DMS 273 treated with DMSO at 0.1 percent for 48 hours (cell line): Measurements from ENCODE around the gene TBC1D9B.

ENCODE experiments used
- DNase-seq: peaks from one replicate; lab custom pipeline; 2025; lab: John Stamatoyannopoulos, UW

The TBC1D9B gene

DNA sequence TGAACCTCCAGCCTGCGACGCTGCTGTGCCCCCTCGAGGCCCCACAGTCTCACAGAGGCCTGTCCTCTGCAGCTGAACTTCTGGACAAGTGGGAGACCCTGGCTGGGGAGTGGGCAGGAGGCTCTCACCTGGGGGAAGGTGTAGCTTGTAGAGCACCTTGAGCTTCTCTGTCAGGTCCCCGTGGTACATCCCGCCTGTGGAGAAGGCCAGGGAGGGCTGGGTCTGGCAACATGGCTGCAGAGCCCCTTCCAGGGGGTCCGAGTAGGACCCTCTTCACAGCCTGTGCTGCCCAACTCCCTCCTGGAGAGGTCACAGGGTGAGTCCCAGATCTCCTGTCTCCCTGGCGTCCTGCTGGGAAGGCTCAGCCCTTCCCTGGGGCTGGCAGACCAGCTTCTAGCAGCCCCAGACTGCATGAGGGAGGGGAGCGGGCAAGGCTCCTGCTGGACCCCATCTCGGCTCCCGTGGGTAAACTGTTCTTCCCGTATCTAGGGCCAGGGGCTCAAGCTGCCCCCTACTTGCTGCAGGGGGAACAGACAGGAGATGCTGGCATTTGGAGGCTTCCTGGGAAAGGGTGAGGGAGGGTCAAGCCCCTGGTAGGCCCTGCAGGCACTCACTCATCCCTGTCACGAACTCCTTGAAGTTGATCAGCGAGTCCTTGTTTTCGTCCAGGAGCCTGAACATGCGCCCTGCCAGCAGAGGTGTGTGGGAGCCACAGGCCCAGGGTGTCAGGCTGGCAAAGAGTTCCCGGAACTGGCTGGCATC is 37.9 kb downstream of the TBC1D9B start:
- DNase-seq: no peak

DNA sequence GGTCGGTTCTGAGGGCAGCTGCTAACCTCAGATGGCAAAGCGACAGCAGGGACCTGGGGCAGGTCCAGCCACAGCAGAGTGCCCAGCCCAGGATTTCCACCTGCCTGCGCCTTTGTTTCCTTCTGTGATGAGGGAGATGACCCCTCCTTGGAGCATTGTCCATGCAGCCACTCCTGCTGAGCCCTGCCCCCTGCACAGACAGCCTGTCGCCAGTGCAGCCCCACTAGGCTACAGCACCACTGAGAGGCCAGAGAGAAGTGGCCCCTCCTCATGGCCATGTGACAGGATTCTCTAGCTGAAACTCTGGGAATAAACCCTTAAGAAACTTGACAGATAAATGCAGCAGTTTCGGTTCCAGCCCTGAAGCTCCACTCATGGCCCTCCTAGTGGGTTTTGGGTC is 38.6 kb downstream of the TBC1D9B start:
- no peak for DNase-seq

DNA sequence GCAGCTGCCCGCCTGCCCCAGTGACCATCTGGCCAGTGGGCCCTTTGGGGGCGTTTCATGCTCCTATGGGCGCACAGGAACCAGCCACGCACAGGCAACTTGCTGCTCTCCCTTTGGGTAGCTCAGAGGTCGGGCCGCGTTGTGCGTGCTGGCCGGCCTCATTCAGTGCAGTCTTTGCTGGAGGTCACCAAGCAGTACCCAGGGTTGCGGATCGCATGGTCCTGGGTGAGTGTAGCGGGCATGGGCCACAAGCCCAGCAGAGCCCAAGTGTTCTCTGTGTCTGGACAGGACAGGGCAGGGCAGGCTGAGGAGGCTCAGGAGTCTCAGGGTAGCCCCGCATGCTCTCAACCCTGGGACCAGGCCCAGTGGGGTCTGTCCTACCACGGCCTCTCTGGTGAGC is 39.2 kb downstream of the TBC1D9B start:
- no peak for DNase-seq

DNA sequence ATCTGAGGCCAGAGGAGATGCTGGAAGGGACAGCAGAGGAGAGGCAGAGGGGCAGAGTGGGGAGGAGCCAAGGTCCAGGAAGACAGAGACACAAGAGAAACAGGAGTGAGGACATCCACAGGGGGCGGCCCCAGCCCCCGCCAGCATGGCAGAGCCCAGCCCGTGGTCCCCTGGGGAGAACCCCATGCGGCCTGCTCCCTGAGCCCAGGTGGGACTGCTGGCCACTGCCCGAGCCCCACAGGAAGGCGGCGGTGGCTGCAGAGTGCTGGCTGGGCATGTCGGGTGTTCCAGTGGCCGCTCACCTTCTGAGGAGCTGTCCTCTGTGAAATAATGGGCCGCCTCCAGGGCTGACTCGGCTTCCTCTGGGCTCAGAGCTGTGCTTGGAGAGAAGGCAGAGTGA is 40.2 kb downstream of the TBC1D9B start:
- no peak for DNase-seq

DNA sequence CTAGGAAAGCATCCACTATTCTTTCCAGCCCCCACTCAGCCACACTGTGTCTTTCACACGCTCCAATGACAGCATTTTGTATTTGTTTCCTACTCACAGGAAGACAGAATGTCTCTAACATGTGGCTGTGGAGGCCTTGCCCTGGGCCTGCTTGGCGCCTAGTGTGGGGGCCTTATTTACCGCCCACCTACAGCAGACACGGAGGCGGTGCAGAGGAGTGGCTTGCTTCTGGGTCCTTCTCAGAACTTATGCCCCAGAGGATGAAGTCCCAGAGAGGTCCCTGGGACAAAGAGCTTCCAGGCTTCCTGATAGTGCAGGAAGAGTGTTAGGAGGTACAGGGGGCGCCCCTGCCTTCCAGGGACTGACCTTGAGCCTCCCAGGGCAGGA is 40.6 kb downstream of the TBC1D9B start:
- DNase-seq: no peak

DNA sequence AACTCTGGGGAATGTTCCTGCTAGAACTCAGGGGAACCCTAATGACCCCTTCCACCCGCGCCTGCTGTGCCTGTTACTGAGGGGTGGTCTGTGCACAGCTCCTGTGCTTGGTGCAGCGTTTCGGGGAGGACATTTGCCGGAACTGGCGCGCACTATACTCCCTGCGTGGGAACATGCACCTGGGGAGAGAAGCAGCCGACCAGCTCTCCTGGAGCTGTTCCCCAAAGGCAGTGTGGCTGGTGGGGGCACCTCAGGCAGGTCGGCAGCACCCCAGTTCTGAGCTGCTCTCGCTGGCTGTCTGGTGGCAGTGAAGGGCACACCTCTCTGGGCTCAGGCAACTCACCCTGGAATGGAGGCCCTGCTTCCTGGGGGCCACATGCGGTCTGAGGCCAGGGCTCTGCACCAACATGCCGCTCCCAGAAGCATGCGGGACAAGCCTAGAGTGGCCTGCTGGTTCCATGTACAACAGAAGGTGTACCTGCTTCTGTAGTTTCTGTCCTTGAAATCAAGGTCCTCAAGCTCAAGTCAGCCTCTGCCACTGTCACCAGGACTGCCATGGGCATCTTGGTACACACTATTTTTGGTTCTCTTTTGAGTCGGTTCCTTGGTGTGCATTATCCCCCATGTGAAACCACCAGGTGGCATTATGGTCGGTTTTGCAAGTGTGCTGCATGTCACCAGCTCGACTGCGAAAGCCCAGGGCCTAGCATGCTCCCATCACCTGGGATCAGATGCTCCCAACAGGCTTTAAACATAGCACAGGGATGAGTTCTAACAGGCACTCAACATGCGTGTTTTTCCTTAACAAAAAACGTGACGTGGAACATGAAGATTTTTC is 41.2 kb downstream of the TBC1D9B start:
- peak; percentile 7 for DNase-seq

DNA sequence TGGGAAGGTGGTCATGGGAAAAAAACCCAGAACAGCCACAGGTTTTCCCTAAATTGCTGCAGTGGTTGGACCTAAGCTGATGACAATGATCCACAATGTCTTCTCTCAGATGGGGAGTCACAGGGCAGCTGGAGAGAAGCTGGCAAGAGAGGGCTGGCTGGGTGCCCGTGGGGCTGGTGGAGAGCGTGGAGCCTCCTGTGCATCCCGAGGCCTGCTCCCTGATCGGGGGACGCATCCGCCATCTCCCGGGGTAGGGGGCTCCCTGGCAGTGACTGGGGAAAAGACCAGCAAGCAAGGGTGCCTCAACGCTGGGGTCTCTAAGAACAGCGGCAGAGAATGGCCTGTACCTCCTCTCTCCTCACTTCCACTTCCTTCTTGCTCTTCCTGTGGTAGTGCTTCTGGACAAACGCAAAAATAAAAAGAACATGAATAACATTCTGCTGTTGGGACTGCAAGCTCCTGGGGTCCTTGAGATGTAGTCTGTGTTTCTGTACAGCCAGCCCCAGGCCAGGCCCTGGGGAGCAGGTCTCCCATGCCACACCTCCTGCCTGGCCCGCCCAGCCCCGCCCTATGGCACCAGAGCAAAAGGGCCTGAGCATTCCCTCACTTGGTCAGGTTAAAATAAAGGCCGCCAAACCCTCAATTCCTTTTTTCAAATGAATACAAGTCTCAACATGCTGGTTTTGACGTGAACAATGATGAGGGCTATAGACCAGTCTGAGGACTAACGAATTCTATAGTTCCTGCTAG is 42.0 kb downstream of the TBC1D9B start:
- DNase-seq: no peak

DNA sequence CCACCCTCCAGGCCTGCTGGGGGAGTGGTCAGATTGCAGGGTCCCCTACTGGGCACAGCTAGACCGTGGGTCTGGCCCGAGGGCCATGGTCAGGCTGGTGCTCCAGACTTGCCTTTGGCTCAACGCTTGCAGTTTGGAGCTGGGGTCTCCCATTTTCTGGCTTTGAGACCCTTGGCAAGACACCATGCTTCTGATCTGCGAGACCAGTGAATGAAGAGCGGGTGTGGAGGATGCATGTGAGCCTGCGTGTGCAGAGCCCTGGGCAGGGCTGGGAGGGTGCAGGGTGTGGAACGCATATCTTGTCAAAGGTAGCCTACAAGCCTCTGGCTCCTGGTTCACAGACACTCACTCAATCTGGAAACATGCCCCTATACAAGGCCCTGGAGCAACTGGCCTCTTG is 43.0 kb downstream of the TBC1D9B start:
- DNase-seq: no peak

DNA sequence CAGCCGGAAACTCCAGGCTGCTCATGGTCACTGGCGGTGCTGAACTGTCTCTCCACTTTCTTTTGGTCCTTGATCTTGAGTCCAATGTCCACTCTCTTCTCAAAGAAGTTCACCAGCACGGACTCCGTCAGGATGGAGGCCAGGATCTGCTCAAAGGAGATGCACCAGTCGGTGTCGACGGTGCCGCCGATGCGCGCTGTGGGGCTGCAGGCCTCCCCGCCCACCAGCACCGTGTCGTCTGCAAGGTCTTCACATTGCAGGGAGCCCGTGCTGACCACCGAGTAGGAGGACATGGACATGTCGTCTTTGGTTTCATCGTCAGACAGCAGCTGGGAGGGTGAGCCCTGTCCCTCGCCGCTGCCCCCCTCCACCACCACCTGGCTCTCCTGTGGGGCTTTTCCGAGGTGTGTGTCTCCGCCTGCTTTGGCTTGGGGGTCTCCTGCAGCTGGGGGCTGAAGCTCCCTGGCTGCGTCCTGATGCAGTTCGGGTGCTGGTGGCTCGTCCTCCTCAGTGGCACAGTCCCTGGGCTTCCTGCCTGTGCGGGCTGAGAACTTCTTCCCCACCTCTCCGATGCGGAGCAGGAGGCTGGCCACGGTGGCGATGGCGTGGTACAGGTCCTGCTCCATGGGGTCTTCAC is 44.1 kb downstream of the TBC1D9B start:
- no peak for DNase-seq

DNA sequence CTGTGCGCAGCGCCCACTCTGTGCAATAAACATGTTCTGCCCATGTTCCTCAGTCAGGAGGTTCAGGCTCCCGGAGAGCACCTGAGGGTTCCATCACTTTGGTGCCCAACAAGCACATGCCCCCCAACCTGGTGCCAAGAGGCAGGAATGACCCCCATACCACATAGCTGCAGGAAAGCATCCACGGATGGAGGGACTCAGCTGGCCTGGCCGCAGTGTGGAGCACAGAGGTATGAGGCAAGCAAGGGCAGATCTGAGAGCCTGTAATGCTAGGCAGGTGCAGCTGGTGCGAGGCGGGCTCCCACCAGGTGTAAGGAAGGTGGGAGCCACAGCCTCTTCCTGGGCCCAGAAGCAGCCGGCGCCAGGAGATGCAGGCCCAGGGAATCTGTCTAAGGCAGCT is 44.8 kb downstream of the TBC1D9B start:
- no peak for DNase-seq

DNA sequence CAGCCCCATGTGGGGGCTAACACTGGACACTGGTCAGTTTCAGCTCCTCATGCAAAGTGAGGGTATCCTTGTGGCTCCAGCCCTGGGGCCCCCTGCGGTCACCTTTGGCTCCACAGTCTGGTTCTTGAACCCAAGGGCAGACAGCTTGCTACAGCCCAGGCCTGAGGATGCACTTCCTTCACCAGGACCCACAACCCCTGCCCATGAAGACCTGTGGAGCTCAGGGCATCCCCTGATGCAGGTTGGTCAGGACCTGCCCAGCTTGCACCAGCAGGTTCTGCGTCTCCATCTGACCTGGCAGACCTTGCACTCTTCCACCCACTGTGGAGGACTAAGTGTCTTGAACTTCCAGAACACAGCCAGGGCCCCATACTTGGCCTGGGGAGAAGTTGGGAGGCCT is 45.4 kb downstream of the TBC1D9B start:
- no peak for DNase-seq

DNA sequence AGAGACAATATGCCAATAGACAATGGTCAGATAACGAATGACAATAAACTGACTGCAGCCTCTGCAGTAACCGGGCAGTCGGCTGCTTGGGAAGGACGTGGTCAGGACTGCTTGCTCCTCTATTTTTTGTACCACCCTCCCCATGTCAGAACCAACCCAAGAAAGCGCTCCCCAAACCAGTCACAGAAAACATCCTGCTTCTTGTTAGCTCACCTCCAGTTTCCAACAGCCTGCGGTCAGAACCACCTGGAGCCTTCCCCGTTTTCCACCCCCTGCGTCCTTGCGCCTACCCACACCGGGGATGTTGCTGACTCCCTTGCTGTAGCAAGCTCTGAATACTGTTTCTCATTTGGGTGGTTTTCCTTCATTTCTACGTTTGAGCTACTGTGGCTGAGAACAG is 47.4 kb downstream of the TBC1D9B start:
- no peak for DNase-seq

DNA sequence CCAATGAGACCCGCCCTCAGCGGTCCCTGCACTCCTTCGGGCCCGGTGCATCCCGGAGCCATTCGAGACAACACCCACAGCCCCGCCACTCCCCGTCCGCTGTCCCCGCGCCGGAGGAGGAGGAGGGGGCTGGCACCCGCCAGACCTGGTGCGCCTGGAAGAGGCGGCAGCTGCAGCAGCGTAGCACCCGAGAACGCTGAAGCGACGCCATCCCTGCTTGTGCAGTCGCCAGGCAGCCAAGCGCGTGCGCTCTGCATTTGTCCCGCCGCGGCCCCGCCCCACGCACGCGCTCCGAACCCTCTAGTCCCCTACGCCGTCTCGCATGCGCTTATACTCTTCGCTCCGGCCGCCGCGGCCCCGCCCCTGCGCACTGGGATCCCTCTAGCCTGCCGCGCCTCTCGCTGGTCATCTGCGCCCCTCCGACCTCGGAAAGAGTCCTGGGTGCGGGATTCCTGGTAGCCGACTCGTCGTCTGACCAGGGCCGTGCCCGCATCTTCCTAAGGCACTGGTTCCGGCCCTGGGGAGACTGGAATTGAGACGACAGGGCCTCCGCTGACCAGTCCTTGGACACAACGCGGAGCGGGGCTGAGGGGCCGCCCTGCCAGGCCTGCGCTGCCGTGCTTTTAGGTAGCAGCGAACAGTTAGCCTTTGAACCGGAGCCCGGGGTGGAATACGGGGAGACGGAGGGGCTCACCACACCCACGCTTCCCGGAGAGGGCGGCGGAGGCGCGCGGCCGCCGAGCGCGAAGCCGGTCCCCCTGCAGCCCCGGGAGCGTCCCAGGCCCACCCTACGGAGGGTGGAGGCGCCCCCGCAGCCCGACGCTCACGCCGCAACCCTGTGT is 48.9 kb downstream of the TBC1D9B start, which contains the start of gene MRNIP:
Gene MRNIP, minus strand, starts transcription at position 232 of the 842 bp plus-strand sequence. Its CDS starts 21 bp downstream, at position 211.
- peak; percentile 85 for DNase-seq

DNA sequence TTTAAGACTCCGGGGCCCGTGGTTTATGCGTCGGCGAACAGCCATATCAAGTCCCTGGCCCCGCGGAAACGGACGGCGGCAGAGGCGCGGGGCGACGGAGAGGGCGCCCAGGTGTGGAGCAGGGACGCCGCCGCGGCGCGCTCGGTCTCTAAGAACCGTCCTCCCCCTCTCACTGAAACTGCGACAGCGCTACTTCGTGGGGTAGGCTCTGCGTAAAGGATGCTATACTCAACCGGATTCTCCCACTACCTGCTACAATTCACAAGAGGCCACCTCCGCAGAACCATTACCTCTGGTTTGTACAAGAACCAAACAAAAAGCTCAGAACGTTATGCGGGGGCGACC is 49.5 kb downstream of the TBC1D9B start:
- no peak for DNase-seq

DNA sequence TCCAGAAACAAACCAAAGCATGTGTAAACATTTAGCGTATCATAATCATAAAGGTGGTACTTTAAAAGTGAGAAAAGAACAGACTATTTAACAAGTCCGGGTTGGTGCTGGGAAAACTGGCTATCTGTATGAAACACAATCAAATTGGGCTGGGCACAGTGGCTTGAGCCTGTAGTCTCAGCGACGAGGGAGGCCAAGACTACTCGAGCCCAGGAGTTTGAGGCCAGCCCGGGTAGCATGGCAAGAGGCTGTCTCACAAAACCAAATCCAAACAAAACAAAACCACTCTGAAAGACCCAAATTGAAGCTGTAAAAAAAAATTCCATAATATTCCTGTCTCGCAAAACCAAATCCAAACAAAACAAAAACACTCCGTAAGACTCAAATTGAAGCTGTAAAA is 53.3 kb downstream of the TBC1D9B start:
- DNase-seq: no peak

DNA sequence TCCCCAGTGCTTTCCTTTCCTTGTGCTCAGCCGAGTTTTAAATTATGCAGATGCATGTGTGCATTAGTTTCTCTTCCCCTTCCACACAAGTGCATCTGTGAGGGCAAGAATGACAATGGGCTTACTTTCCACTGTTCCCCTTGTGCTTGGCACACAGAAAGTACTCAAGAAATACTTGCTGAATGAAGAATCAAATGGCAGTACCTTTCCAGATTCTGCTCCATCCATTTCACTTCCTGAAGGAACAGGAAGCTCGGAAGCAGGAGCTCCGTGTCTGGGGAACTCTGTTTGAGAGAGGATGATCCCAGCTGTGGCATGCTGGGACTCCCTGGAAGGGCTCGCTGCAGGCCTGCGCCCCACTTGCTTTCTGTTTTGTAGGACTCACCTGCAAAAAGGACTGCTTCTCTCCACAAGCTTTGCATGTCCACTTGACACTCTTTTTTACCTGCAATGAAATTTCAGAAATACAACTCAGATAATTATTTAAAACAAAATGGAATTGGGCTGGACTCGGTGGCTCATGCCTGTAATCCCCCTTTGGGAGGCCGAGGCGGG is 54.6 kb downstream of the TBC1D9B start:
- DNase-seq: no peak

DNA sequence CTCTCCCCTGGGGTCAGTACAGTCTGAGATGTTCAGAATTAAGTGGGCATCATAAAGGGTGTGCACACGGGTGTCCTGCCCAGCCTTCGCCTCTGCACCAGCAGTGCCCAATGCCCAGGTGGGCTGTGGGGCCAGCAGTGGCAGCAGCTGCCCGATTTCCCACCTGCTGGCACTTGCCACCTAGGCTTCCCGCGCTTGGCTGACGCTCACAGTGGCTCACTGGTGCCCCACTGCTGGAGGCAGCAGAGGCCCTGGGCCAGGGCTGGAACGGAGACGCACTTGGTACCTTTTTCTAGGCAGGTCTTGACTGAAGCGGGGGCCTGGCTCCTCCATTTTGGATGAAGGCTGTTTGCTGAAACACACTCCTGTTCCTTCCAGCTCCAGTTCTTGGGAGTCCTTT is 66.1 kb downstream of the TBC1D9B start:
- DNase-seq: no peak

DNA sequence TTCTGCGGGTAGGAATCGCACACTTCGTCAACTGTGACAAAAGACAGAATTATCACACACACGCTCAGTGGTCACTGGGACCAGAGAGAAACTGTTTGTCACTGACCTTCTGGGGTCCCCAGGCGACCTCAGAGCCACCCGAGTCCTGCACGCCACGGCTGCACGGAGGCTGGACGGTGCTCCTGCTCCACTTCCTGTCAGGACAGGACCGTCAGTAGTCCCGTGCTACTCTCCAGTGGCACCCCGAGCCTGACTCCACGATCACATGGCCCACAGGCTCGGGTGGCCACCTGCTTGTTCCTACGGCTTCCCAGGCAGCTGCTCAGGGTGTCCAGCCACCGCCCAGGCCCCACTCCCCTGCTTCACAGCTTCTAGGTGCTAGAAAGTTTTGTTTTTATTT is 66.9 kb downstream of the TBC1D9B start:
- no peak for DNase-seq

DNA sequence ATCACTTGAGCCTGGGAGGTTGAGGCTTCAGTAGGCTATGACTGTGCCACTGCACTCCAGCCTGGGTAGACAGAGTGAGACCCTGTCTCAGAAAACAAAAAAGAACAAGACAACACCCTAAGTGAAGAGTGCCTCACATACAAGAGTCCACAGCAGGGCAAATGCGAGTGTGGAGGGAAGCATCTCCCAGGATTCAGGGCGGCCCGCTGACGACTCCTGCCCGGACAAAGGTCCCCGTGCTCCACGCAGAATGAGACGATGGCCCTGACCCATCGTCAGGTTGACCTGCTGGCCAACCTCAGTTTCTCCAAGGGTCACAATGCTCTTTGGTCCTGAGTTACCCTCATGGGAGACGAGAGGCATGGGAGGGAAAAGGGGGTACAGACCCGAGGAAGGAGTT is 67.4 kb downstream of the TBC1D9B start:
- no peak for DNase-seq

DNA sequence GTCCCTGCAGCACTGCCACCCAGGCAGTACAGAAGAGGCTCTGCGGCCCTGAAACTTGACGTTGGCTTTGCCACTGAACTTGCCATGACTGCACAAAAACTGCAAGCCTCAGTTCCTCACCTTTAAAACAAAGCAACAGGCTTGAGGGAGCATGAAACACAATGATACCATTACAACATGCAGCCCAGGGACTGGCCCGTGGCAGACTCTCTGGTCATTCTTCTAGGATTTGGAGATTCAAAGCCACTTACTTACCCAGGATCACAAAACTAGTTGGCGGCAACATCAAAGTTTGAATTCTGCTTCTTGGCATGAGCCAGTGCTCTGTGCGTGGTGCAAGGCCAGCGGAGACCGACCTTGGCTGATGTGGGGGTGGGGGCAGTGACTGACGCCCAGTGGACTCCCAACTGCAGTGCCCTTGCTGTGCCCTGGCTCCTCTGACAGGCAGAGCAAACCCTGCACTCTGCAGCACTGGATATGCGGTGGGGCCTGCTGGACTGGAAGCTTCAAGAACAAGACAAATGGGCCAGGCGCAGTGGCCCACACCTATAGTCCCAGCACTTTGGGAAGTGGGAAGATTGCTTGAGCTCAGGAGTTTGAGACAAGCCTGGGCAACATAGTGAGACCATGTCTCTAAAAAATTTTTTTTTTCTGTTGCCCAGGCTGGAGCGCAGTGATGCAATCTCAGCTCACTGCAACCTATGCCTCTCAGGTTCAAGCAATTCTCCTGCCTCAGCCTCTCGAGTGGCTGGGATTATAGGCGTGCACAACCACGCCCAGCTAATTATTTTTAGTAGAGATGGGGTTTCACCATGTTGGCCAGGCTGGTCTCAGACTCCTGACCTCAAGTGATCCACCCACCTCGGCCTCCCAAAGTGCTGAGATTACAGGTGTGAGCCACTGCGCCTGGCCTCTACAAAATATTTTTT is 68.1 kb downstream of the TBC1D9B start:
- no peak for DNase-seq
